ENCODE results near the gene ARSG. TPM values are rescaled to one million over a fixed set of nuclear protein-coding genes. Genes with fewer than 3 reads are reported as not detected.

Gene ARSG
- total RNA-seq, 1 experiment from 2014 or later, result 3.0 TPM

DNA sequence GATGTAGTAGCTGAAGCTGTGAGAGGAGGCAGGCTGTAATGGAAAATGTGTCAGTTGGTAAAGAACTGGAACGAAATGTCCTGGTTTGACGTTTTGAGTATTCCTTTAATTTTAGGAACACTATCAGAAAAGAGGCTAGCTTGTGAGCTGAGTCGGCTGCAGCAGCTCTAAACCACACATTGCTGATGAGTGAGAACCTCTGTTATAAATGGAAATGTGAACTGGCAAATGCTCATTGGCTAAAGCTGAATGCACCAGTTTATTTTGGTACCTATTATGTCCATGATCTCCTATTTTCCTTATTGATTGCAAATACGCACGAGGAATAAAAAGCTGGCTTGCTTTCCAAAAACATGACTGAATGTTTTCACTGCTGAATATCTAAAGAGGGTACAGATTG is 177.0 kb downstream of the ARSG start:
- DNase-seq, result no peak
- no peaks in the 10 kb centered on the region for H3K9me3 ChIP-seq
- H3K27me3 ChIP-seq, result peaks cover 2% of the 10 kb centered on the region; the same call in 1 of the 2 replicates
- no peak overlapping the region for H3K4me3 ChIP-seq
- no peaks in the 10 kb centered on the region for H3K36me3 ChIP-seq

DNA sequence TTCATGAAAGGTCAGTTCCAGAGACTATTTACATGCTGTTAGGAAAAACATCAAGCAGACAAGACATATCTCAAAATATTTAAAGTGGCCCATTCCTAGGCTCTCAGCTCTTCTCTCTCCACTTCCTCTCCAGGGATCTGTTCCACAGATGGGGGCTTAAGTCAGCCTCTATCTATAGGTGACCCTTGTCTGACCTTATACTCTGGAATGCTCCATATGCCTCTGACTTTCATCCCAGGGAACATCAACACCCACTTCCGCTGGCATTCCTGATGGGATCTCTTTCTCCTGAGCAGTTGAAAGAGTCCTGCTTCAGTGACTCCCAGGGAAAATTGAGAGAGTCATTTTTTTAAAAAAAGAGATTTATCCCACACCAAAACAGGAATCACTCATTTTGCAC is 177.5 kb downstream of the ARSG start:
- Histone ChIP-seq H3K4me3 (no peak overlapping the region), H3K9me3 (no peaks in the 10 kb centered on the region), H3K27me3 (peaks cover 2% of the 10 kb centered on the region; the same call in 1 of the 2 replicates), H3K36me3 (no peaks in the 10 kb centered on the region)
- no peak for DNase-seq

Other genes starting within 250 kb of the ARSG start
- 174 and 187 TPM in 2 replicates for gene AMZ2, start 43.5 kb upstream of the ARSG start, total RNA-seq (2014; rRNA removed; shearing (Covaris generic); ENCODE audit: low replicate concordance)
- gene SLC16A6, start 368 bp upstream of the ARSG start, total RNA-seq (2014; rRNA removed; shearing (Covaris generic); ENCODE audit: low replicate concordance), result 0.79 and 1.9 TPM in 2 replicates
- 10.4 and 29.6 TPM in 2 replicates for gene WIPI1, start 166.0 kb downstream of the ARSG start, total RNA-seq (2014; rRNA removed; shearing (Covaris generic); ENCODE audit: low replicate concordance)
- gene PRKAR1A, start 220.9 kb downstream of the ARSG start, total RNA-seq (2014; rRNA removed; shearing (Covaris generic); ENCODE audit: low replicate concordance), result 185 and 279 TPM in 2 replicates